ENCODE data around the gene FBXO15.

GRCh38 chr18:74069178-74070050 lies 78.2 kb downstream of the FBXO15 start:
- TF ChIP-seq CTCF (IDR thresholded peaks at IDR 0.05) (no peak), POLR2A (IDR thresholded peaks at IDR 0.05) (no peak)
